Activated T-helper 1 cell treated with anti-CD3 and anti-CD28 coated beads, Interleukin-12 subunit alpha, Interleukin-12 subunit beta, Interleukin-2, Interleukin-4 antibody, amounts not matched to agents 30 ng/mL and 10 ng/mL and 1 ng/mL, durations not matched to agents 14 hours and 24 hours and 36 hours (primary cell): ENCODE results near the gene PPP2R5C. TPM values are rescaled to one million over a fixed set of nuclear protein-coding genes. Genes with fewer than 3 reads are reported as not detected.

Experiments used
- DNase-seq: peaks from one replicate; pipeline ENCODE4 v3.0.0; 2021; ENCODE audit warnings: low spot score
- H3K27ac Mint-ChIP-seq: one replicate; pipeline ENCODE4 v1.8.0; 2021; ENCODE audit warnings: mild to moderate bottlenecking, mixed read lengths
- H3K27me3 Mint-ChIP-seq: one replicate; pipeline ENCODE4 v1.8.0; 2022; ENCODE audit warnings: mild to moderate bottlenecking, moderate library complexity, mixed read lengths; ENCODE audit not compliant: insufficient read depth
- H3K36me3 Mint-ChIP-seq: one replicate; pipeline ENCODE4 v1.8.0; 2021; ENCODE audit warnings: low read depth, mixed read lengths
- H3K4me1 Mint-ChIP-seq: one replicate; pipeline ENCODE4 v1.8.0; 2021; ENCODE audit warnings: low read depth, mixed read lengths
- H3K4me3 Mint-ChIP-seq: one replicate; pipeline ENCODE4 v1.8.0; 2021; ENCODE audit warnings: mild to moderate bottlenecking, moderate library complexity, mixed read lengths
- H3K9me3 Mint-ChIP-seq: one replicate; pipeline ENCODE4 v1.8.0; 2021; ENCODE audit warnings: mixed read lengths
- intact Hi-C: fragments of 100-400 bp; cut with micrococcal nuclease; formaldehyde crosslinking; loops from one replicate; pipeline ENCODE4 v1.15.1; 2024
- total RNA-seq: library from RNA; stranded (reverse); gene quantifications from 2 replicates; pipeline ENCODE4 v1.2.3, GENCODE V29; 2022

The PPP2R5C gene
- total RNA-seq, 1 donor from 2014 or later: 157 TPM

DNA sequence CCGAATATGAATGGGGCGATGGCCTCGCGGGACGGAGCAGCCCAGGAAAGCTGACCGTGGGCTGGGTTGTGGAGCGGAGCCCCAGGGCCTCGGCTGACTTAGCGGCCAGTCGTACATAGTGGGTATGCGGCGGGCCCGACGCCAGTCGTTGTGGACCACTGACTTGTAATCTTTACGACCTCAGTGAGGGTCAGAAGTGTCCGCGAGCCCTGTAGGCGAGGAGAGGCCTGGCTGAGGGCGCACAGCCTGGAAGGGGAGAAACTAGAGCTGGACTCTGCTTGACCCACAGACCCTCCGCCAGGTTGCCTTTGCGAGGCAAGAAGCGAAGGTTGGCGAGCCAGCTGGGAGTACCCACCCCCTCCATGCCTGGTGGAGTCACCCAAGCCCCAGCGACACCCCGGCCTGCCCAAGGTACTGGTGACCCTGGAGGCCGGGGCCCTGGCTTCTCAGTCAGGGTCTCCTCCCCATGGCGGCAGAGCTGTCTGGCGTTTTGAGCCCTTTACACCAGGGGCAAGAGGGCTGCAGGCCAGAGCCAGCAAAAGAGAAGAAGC, 187.2 kb downstream of the PPP2R5C start:
- Mint-ChIP-seq H3K27me3 (peaks cover 15% of the 10 kb centered on the region), H3K4me3 (peak overlapping the region; percentile 97), H3K4me1 (peaks cover 12% of the 10 kb centered on the region), H3K36me3 (no peaks in the 10 kb centered on the region), H3K27ac (peak overlapping the region; percentile 97), H3K9me3 (no peaks in the 10 kb centered on the region)
- DNase-seq: no peak
- intact Hi-C loops: loop anchor here (1.0 to 2.0 kb wide), 14 partner anchors 16 to 644 kb away; partner anchors contain the start of genes CINP, DYNC1H1, MOK and RCOR1

DNA sequence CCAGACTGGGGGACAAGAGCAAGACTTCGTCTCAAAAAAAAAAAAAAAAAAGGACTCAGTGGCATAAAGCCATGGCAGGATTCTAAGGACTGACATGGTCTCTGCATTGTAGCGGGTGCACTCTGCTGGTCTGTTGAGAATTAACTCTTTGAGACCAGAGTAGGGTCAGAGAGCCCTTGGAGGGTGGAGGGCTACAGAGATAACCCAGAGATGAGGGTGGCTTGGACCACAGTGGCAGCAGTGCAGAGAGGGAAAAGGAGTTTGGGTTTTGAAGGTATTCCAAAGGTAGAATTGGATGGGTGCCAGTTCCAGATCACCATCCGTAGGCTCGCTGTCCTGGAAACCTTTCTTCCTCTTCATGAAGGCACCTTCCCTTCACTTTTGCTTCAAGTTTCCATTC, 188.6 kb downstream of the PPP2R5C start:
- intact Hi-C loops: no loop called here
- Mint-ChIP-seq H3K36me3 (no peaks in the 10 kb centered on the region), H3K27ac (no peak overlapping the region), H3K9me3 (no peaks in the 10 kb centered on the region), H3K4me3 (peak overlapping the region; percentile 97), H3K27me3 (peaks cover 11% of the 10 kb centered on the region), H3K4me1 (peaks cover 12% of the 10 kb centered on the region)
- DNase-seq: no peak

DNA sequence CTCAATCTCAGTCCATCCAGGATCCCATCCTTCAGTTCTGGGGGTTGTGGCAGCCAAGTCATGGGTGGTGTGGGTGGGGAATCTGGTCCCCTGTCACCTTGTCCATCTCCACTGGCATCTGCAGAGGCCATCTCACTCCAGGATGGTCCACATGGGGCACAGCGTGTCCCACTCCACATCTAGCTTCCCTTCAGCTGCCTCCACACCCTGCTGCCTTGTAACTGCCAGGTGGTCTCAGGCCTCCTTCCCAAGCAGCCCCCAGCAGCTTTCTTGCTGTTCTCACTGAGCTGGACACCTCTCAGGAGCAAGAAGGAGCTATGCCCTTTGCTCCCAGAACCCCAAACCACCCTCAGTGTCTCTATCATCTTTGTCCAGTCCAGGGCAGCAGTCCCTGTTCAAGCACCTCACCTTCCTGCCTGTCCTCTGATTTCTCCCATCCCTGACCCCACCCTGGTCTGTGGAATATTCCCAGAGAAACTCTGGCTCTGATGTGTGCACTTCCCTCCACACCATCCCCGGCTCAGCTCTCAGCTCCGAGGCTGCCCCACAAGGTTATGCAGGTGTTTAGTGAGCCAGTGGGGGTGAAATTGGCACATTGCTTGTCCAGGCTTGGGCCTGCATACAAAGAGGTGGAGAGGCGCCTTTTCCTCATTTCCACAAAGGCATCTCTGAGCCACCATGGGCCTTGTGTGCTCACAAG, 189.2 kb downstream of the PPP2R5C start:
- no peaks in the 10 kb centered on the region for H3K36me3 Mint-ChIP-seq
- intact Hi-C loops: no loop called here
- H3K27ac Mint-ChIP-seq: no peak overlapping the region
- H3K4me3 Mint-ChIP-seq: peak overlapping the region; percentile 97
- H3K27me3 Mint-ChIP-seq: peaks cover 5% of the 10 kb centered on the region
- no peak for DNase-seq
- peaks cover 12% of the 10 kb centered on the region for H3K4me1 Mint-ChIP-seq
- no peaks in the 10 kb centered on the region for H3K9me3 Mint-ChIP-seq

DNA sequence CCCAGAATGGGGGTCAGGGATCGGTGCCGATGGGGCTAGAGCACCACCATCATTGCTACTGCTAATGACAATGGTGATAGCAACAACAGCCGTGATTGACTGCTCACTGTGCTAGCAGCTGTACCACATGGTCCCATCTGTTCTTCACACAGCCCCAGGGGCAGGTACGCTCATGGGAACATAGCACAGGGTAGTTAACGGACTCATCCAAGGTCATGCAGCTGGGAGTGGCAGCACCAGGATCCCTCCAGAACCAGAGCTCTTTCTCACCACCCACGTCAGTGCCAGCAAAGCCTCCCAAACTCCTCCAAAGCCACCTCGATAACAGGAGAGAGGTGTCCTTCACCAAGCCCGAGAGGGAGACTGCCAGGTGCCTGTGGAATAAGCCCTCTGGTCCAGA, 191.6 kb downstream of the PPP2R5C start:
- Mint-ChIP-seq H3K4me3 (no peak overlapping the region), H3K36me3 (no peaks in the 10 kb centered on the region), H3K27me3 (no peaks in the 10 kb centered on the region), H3K4me1 (peaks cover 8% of the 10 kb centered on the region), H3K27ac (no peak overlapping the region), H3K9me3 (no peaks in the 10 kb centered on the region)
- intact Hi-C loops: no loop called here
- no peak for DNase-seq

DNA sequence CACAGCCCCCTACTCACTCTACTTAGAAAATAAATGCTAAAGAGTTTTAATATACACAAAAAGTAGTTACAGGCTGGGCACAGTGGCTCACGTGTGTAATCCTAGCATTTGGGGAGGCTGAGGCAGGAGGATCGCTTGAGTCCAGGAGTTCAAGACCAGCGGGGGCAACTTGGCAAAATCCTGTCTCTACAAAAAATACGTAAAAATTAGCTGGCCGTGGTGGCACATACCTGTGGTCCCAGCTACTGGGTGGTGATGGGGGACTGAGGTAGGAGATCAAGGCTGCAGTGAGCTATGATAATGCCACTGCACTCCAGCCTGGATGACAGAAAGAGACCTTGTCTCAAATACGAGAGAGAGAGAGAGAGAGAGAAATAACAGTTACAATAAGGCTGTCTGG, 193.0 kb downstream of the PPP2R5C start:
- DNase-seq: no peak
- intact Hi-C loops: no loop called here
- H3K36me3 Mint-ChIP-seq: no peaks in the 10 kb centered on the region
- H3K4me3 Mint-ChIP-seq: no peak overlapping the region
- H3K27ac Mint-ChIP-seq: no peak overlapping the region
- no peaks in the 10 kb centered on the region for H3K27me3 Mint-ChIP-seq
- peaks cover under 1% of the 10 kb centered on the region for H3K4me1 Mint-ChIP-seq
- H3K9me3 Mint-ChIP-seq: no peaks in the 10 kb centered on the region

DNA sequence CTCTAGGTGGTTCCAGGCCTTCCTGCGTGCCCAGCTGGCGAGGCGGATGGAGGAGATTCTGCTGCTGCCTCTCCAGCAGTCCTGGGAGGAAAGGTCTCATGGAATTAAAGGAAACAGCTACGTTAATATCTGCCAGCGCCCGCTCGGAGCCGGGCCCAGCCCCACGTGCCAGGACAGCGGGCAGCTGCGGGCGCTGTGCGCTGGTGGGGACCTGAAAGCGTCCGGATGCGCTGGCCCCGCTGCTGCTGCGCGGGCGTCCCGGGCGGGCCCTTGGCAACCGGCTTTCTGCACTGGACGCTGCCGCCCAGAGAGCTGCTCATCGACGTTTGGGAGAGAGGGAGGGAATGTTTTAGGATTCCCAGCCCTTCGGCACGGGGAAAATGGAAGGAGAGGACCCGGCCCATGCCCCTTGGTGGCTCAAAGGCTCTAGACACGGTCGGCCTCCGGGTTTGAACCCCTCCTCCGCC, 194.2 kb downstream of the PPP2R5C start:
- Mint-ChIP-seq H3K4me3 (no peak overlapping the region), H3K36me3 (no peaks in the 10 kb centered on the region), H3K9me3 (no peaks in the 10 kb centered on the region), H3K4me1 (no peaks in the 10 kb centered on the region), H3K27ac (no peak overlapping the region), H3K27me3 (no peaks in the 10 kb centered on the region)
- intact Hi-C loops: no loop called here
- DNase-seq: no peak

DNA sequence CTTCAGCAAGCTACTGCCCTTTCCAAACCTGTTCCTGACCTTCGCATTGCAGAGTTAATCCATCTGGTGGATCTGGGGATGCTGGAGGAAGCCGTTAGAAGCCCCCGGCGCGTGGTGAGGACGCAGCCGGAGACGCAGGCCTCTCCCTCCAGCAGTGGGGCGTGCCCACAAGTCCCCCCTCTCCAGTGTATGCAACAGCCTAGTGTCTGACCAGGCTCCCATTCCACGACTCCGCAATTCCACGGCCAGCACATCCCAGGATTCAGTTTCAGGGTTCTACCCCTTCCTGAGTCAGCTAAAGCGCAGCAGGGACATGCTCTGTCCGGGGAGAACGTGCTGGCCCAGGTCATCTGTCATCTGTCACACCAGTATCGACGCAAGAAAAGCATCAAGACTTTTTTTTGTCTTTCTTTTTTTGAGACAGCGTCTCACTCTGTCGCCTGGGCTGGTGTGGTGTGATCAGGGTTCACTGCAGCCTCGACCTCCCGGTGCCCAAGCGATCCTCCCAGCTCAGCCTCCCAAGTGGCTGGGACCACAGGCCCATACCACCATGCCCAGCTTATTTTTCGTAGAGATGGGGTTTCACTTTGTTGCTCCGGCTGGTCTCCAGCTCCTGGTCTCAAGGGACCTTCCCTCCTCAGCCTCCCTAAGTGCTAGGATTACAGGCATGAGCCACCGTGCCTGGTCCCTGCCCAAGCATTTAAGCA, 194.8 kb downstream of the PPP2R5C start:
- Mint-ChIP-seq H3K27ac (no peak overlapping the region), H3K4me1 (peaks cover 5% of the 10 kb centered on the region), H3K9me3 (no peaks in the 10 kb centered on the region), H3K27me3 (no peaks in the 10 kb centered on the region), H3K4me3 (no peak overlapping the region), H3K36me3 (no peaks in the 10 kb centered on the region)
- no peak for DNase-seq
- intact Hi-C loops: no loop called here

DNA sequence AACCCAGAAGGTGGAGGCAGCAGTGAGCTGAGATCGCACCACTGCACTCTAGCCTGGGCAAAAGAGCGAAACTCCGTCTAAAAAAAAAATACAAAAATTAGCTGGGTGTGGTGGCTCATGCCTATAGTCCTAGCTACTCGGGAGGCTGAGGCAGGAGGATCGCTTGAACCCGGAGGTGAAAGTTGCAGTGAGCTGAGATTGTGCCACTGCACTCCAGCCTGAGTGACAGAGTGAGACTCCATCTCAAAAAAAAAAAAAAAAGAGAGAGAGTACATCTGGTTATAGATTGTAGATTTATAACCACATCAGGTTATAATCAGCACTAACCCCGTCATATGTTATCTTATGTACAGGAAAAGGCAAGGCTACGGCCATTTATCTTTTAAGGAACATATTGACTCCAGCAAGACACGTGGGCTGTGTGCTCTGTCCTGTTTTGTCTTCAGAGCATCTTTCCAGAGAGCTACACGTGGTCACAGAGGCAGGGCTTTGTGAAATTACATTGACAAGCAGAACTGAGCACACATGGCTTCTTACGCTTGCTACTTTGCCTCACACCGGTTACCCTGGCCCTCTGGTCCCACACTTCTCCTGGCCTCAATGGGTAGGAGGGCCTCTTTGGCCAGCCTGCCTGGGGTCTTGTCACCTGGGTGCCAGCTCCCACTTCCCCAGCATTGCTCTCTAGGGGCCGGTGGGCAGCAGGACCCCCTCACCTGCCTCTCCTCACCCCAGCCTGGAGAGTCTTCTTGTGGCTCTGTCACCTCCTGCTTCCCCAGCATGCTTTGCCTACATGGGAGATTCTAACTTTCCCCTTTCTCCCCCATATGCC, 196.1 kb downstream of the PPP2R5C start:
- H3K27ac Mint-ChIP-seq: no peak overlapping the region
- H3K4me1 Mint-ChIP-seq: peaks cover 6% of the 10 kb centered on the region
- H3K9me3 Mint-ChIP-seq: no peaks in the 10 kb centered on the region

DNA sequence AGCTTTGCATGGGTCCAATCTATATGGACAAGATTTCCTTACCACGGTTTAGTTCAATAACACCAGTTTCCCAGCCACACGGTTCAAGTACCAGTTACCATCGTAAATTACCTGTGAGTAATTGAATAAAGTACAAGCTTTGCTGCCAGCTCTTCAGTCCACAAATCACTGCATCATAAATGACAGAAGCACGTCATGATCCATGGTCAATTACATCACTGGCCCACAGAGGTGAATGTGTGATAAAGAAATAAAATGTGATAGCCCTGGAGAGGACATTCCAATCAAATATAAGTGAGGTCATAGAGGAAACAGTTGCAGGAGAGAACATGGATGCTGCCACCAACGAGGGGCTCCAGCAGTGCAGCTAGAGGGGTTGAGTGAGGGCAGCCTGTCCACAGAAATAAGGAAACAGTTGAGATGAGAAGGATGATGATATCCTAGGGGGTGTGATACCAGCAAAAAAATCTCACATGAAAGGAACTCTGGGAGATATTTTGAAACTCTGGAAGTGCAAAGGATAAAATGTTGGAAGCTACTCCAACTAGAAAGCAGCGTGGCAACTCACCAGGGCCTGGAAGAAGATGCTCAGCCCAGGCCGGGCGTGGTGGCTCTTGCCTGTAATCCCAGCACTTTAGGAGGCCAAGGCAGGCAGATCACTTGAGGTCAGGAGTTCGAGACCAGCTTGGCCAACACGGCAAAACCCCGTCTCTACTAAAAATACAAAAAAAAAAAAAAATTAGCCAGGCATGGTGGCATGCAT, 197.1 kb downstream of the PPP2R5C start:
- H3K36me3 Mint-ChIP-seq: no peaks in the 10 kb centered on the region
- no peak overlapping the region for H3K4me3 Mint-ChIP-seq
- no peak for DNase-seq
- peaks cover 2% of the 10 kb centered on the region for H3K27me3 Mint-ChIP-seq
- H3K4me1 Mint-ChIP-seq: peaks cover 6% of the 10 kb centered on the region
- intact Hi-C loops: no loop called here
- H3K27ac Mint-ChIP-seq: no peak overlapping the region
- H3K9me3 Mint-ChIP-seq: no peaks in the 10 kb centered on the region

More for the DNA sequence above, 196.1 kb downstream of the PPP2R5C start:
- no peak for DNase-seq
- Mint-ChIP-seq H3K27me3 (peaks cover under 1% of the 10 kb centered on the region), H3K36me3 (no peaks in the 10 kb centered on the region), H3K4me3 (no peak overlapping the region)
- intact Hi-C loops: no loop called here

DNA sequence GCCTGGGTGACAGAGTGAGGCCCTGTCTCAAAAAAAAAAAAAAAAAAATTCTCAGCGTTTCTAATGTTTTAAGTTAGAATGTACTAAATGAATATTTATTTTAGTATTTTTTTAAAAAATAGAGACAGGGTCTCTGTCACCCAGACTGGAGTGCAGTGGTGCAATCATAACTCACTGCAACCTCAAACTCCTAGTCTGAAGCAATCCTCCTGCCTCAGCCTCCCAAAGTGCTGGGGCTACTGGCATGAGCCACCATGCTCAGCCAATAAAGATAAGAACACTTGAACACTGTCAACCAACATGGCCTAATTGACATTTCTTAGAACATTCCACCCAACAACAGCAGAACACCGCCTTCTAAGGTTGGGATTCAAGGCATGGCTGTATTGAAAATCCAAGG, 197.8 kb downstream of the PPP2R5C start:
- no peaks in the 10 kb centered on the region for H3K36me3 Mint-ChIP-seq
- no peak overlapping the region for H3K4me3 Mint-ChIP-seq
- H3K9me3 Mint-ChIP-seq: no peaks in the 10 kb centered on the region
- peaks cover 12% of the 10 kb centered on the region for H3K4me1 Mint-ChIP-seq
- H3K27me3 Mint-ChIP-seq: peaks cover 2% of the 10 kb centered on the region
- no peak overlapping the region for H3K27ac Mint-ChIP-seq
- intact Hi-C loops: no loop called here
- no peak for DNase-seq

DNA sequence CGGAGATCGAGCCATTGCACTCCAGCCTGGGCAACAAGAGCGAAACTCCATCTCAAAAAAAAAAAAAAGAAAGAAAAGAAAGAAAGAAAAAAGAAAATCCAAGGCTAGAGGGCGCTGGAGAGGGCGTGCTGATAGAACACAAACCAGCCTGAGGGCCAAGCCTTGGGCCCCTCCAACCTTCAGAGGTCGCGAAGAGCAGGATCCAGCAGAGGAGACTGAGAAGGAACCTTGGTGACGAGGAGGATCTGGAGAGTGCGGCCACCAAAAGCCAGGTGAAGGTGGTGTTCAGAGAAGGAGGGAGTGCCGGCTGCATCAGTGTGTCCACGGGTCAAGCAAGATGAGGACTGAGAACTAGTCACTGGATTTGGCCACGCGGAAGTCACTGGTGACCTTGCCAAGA, 198.7 kb downstream of the PPP2R5C start:
- H3K27me3 Mint-ChIP-seq: peaks cover 2% of the 10 kb centered on the region
- H3K4me1 Mint-ChIP-seq: peaks cover 12% of the 10 kb centered on the region
- no peaks in the 10 kb centered on the region for H3K36me3 Mint-ChIP-seq
- no peaks in the 10 kb centered on the region for H3K9me3 Mint-ChIP-seq
- intact Hi-C loops: loop anchor here (2.0 to 5.0 kb wide), 2 partner anchors 138 to 189 kb away; no protein-coding TSS in a partner anchor
- DNase-seq: no peak
- H3K4me3 Mint-ChIP-seq: no peak overlapping the region
- peak overlapping the region; percentile 16 for H3K27ac Mint-ChIP-seq
